NB4 (cell line): ENCODE measurements around the gene HLA-E.

Source experiments
- CTCF ChIP-seq: IDR thresholded peaks from one replicate; pipeline ENCODE4 v1.5.1; 2012; ENCODE audit warnings: low read depth, low read length
- MAX ChIP-seq: IDR thresholded peaks from 2 replicates; pipeline ENCODE4 v1.6.1; 2011; ENCODE audit warnings: low read depth, low read length
- MYC ChIP-seq: IDR thresholded peaks from 2 replicates; pipeline ENCODE4 v1.6.1; 2011; ENCODE audit warnings: low read depth, low read length
- POLR2A ChIP-seq: IDR thresholded peaks from 2 replicates; pipeline ENCODE4 v1.6.1; 2011; ENCODE audit warnings: mild to moderate bottlenecking; ENCODE audit not compliant: insufficient read length; ENCODE audit errors: extremely low read depth

- TF ChIP-seq CTCF (no peak), POLR2A (no peak), MYC (no peak), MAX (no peak)
Observed at GRCh38 chr6:30441171-30441570, 48.1 kb upstream of the HLA-E start.
